Kidney epithelial cell (primary cell): ENCODE results near the gene OBSL1. TPM values are rescaled to one million over a fixed set of nuclear protein-coding genes. Genes with fewer than 3 reads are reported as not detected.
A peak's percentile ranks its signal among the peaks of the same experiment; 100 is the strongest.

Source experiments
- DNase-seq: peaks from one replicate; pipeline ENCODE4 v3.0.0-alpha.2; 2010; ENCODE audit warnings: low read depth
- H3K27me3 ChIP-seq: 2 replicates; pipeline ENCODE4 v1.6.0; 2011; ENCODE audit warnings: low read length; ENCODE audit not compliant: control insufficient read depth, insufficient read depth
- H3K36me3 ChIP-seq: 2 replicates; pipeline ENCODE4 v1.5.1; 2011; ENCODE audit warnings: low read length; ENCODE audit not compliant: control insufficient read depth, insufficient read depth
- H3K4me3 ChIP-seq: 2 replicates; pipeline ENCODE4 v1.5.1; 2011; ENCODE audit warnings: low read depth, mild to moderate bottlenecking, control low read depth, low read length
- CTCF ChIP-seq: IDR thresholded peaks from 2 replicates; pipeline ENCODE4 v1.5.1; 2011; ENCODE audit warnings: mild to moderate bottlenecking, moderate library complexity, low read length, control low read depth, inconsistent platforms; ENCODE audit not compliant: insufficient read depth, poor library complexity, severe bottlenecking
- total RNA-seq: library from RNA; depleted of rRNA; stranded (reverse); fragments of >200 nt; gene quantifications from 2 replicates; pipeline ENCODE4 v1.2.3, GENCODE V29; 2015

The OBSL1 gene
- total RNA-seq, 1 donor from 2014 or later, result 39.8 TPM

- TF ChIP-seq CTCF, result no peak
- Histone ChIP-seq H3K36me3 (peaks cover 5% of the 10 kb centered on the region), H3K27me3 (no peaks in the 10 kb centered on the region), H3K4me3 (no peak overlapping the region)
- DNase-seq, result no peak
Measured at GRCh38 chr2:219540784-219541504, 30.4 kb downstream of the OBSL1 start.

- Histone ChIP-seq H3K27me3 (no peaks in the 10 kb centered on the region), H3K36me3 (peaks cover 5% of the 10 kb centered on the region), H3K4me3 (no peak overlapping the region)
- DNase-seq, result no peak
- no peak for TF ChIP-seq CTCF
Measured at GRCh38 chr2:219539926-219540678, 31.2 kb downstream of the OBSL1 start.

- Histone ChIP-seq H3K4me3 (no peak overlapping the region), H3K36me3 (peaks cover 5% of the 10 kb centered on the region), H3K27me3 (no peaks in the 10 kb centered on the region)
- TF ChIP-seq CTCF, result no peak
- no peak for DNase-seq
Measured at GRCh38 chr2:219538956-219539788, 32.2 kb downstream of the OBSL1 start.

GRCh38 chr2:219538504-219538951 lies 32.8 kb downstream of the OBSL1 start:
- Histone ChIP-seq H3K27me3 (no peaks in the 10 kb centered on the region), H3K36me3 (peaks cover 5% of the 10 kb centered on the region), H3K4me3 (no peak overlapping the region)
- DNase-seq, result no peak
- TF ChIP-seq CTCF, result no peak

DNA sequence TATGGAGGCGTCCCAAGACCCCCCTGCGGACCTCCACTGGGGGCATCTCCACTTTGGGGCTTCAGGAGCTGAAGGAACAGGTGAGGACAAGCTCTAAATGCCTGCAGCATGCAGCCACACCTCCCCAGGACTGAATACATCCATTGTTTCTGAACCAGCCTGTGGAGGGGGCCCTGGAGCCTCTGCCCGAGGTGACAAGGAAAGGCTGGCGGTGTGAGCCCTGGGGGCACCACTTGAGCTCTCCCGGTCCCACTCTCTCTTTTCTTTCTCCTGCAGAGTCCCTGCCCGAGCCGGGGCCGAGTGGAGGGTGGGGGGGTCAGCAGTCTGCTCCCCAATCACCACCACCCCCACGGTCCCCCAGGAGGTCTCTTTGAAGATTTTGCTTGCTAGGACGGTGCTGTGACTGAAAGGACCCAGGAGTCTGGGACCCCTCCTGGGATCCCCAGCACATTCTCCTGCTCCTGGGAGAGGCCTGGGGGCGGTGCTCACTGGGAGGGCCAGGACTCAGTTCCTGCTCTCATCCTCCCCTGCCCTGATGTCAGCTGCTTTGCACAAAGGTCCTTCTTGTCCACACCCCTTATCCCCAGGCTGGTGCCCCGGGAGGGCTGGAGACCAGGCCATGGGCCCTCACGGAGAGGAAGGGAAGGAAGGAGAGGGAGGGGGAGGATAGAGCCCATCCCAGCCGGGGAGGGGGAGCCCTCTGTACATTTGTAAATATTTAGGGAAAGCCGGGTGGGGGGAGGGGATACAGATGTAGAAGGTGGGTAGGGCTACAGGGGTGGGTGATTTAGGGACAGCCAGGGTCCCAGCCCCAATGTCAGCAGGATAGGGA lies 33.5 kb downstream of the OBSL1 start:
- DNase-seq, result no peak
- peak; percentile 18 for TF ChIP-seq CTCF
- H3K4me3 ChIP-seq, result no peak overlapping the region
- peaks cover 3% of the 10 kb centered on the region for H3K27me3 ChIP-seq
- H3K36me3 ChIP-seq, result peaks cover 5% of the 10 kb centered on the region
